K562 treated with DMSO at 1 percent for 4 hours (cell line): ENCODE data around the gene ZNF692. TPM values are rescaled to one million over a fixed set of nuclear protein-coding genes. Genes with fewer than 3 reads are reported as not detected.

ENCODE experiments used
- total RNA-seq: library from RNA; unstranded; fragments of 300-600 nt; gene quantifications from 2 replicates; pipeline ENCODE4 v1.2.3, GENCODE V29; 2022; ENCODE audit not compliant: insufficient read depth

ZNF692 gene, protein sequence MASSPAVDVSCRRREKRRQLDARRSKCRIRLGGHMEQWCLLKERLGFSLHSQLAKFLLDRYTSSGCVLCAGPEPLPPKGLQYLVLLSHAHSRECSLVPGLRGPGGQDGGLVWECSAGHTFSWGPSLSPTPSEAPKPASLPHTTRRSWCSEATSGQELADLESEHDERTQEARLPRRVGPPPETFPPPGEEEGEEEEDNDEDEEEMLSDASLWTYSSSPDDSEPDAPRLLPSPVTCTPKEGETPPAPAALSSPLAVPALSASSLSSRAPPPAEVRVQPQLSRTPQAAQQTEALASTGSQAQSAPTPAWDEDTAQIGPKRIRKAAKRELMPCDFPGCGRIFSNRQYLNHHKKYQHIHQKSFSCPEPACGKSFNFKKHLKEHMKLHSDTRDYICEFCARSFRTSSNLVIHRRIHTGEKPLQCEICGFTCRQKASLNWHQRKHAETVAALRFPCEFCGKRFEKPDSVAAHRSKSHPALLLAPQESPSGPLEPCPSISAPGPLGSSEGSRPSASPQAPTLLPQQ
- 52.1 and 62.2 TPM in 2 replicates for total RNA-seq

DNA sequence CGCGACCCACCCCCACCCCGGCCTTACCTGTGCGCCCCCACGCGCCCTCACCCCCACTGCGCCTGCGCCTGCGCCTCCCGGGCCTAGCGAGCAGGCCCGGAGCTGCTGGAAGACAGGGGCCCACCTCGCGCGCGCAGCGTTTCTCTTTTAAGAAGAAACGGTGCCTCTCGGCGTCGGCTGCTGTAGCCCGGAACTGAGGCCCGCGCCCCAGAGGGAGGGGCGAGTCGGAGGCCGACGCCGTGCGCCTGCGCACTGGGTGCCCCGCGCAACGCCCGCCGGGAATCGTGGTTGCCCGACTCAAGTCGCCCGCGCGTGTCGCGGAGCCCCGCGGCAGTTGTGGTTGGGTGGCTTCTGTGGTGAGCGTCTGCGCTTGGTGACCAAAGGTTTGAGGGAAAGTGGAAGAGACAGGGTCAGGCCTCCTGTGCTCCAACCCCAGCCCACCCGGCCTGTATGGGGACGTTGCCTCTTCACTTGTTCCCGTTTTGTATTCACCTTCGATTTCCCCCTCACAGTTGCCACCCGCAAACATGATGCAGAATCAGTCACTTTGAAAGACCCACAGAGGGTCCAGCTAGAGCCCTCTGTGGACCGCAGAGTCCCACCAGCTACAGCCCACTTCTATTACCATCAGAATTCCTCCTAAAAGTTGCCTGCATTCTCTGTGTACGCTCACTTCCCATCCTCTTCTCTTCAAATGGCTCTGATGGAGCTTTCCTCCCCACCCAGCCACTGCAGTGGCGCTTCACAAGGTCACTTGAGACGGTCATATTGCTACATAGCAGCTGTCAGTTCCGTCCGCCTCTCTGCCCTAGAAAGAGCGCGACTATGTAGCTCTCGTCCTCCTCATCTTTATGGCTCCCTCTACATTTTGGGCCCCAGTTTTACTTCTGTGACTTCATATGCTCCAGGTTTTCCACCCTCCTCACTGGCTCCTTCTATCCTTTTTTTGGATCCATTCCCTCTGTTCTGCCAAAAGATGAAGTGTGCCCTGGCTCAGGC, at the start of gene ZNF692:
Gene ZNF692 (minus strand): TSS at position 195 of the 999 bp plus-strand sequence. CDS start 776 bp downstream, outside the sequence.

DNA sequence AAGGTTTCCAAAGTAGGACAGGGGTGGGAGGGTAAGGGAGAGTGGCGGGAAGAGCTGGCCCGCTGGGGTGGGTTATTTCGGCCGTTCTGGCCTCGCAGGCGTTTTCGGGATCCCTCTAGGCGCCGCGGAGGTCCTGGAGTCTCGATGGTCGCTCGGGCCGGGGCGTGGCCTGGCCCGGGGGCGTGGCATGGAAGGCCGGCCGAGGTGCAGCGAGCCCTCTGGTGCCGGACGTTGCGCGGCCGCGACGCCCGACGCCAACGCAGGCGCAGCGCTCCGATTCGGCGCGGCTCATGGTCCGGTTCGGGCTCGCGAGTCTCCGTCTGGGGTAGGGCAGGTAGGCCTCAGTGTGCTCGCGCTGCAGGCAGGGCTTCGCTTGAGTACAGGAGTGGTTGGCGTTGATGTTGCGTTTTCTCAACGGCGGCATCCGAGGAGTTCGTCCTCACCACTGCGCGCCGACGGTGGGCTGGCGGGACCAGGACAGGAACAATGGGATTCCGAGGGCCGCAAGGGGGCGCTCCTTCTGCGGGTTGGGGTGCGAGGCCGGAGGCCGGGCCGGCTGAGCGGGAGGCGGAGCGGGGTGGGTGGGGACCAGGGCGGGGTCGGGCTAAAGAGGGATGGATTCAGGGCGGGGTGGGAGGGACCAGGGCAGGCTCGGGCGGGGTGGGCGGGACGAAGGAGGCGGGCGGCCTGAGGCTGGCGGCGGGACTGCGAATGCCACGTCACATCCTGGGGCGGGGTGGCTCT, 47.3 kb upstream of the ZNF692 start, which contains the start of gene PGBD2:
Gene PGBD2 (plus strand): TSS at position 227 of the 744 bp plus-strand sequence. CDS start 7,628 bp downstream, outside the sequence.

DNA sequence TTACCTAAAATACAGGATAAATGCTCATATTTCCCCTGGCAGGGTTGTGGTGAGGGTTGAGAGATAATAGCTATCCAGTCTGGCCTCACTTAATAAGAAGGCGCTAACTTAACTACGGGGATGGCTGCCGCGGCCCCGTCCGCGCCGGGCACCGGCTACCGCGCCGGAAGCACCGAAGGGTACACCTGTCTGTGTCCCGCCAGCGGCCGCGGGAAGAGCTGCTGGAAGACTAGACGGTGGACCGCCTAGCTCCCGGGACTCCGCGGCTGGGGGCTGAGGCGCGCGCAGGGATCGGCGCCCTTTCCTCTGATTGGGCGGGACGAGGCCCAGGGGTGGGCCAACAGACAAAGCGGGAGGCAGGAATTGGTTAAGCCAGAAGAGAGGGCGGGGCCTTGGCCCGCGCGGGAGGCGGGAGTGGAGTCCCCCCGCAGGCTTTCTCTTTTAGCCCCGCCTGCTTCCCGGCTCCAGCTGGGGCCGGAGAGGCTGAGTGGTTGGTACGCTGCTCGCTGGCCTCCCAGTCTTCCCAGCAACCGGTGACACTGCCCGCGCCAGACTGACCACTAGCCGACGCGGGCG, 21.0 kb downstream of the ZNF692 start, which contains the start of gene ZNF672:
Gene ZNF672 (plus strand): TSS at position 444 of the 576 bp plus-strand sequence. CDS start 9,051 bp downstream, outside the sequence.

DNA sequence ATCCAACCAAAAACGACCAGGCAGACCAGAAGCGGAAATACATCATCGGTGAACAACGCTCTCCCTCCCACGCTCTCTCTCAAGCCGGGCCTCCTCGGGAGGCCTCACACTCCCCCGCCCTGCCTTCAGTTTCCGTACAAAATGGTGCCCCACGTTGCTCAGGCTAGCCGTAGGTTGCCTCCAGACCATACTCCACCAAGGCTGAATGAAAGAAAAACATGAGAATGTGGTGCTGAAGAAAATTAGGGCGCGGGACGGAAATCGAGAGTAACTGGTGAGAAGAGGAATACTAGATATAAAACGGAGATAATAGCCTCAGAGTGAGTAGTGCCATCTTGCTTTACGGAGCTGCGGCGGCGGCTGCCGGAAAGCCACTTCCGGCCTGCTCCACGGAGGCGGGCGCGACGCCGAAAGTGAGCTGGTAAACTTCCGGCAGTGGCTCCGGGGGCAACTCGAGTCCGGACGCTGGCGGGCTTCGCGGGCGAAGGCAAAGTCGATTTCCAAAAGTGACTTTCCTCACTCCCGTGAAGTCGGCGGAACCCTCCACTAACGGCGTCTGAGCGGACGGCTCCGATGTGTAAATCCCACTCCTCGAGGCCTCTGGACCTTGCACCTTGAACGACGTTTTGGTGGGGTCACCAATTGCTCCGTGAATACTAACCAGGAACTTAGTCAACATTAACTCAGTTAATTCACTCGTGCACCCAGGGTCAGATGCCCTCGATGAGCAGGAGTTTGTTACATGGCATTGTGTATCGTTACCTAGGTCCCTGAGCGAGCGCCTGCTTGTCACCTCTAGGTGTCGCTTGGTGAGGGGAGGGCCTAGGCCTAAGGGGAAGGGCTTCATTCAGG, 32.8 kb downstream of the ZNF692 start, which contains the start of gene SH3BP5L:
Gene SH3BP5L (minus strand): TSS at position 7 of the 852 bp plus-strand sequence. CDS start 980 bp downstream, outside the sequence.

Other genes starting within 250 kb of the ZNF692 start
- gene OR2T11, start 224.0 kb downstream of the ZNF692 start, total RNA-seq, result not detected in 2 replicates
- gene OR2T35, start 213.8 kb downstream of the ZNF692 start, total RNA-seq, result not detected in 2 replicates
- not detected in 2 replicates for gene OR2T27, start 203.6 kb downstream of the ZNF692 start, total RNA-seq
- not detected in 2 replicates for gene OR14I1, start 156.3 kb downstream of the ZNF692 start, total RNA-seq
- 1.3 and 1.8 TPM in 2 replicates for gene LYPD8, start 103.3 kb downstream of the ZNF692 start, total RNA-seq
- gene SH3BP5L, start 33.2 kb downstream of the ZNF692 start, total RNA-seq, result 24.3 and 28.1 TPM in 2 replicates
- 50.2 and 56.4 TPM in 2 replicates for gene ZNF672, start 20.9 kb downstream of the ZNF692 start, total RNA-seq
- 8.5 and 13.0 TPM in 2 replicates for gene PGBD2, start 47.1 kb upstream of the ZNF692 start, total RNA-seq